Esophagus muscularis mucosa (tissue), 3 donors: ENCODE results near the gene NDUFS7.

Experiments used
- CTCF ChIP-seq, 3 experiments: fragments of 200-600 bp in 2 of 3; fragments of 450-650 bp in 1 of 3; sonication (generic) in 2 of 3; IDR thresholded peaks; one replicate each; pipeline ENCODE4 v1.5.1; 2017 to 2019; ENCODE audit warnings: antibody characterized with exemption in 3 of 3, mild to moderate bottlenecking in 2 of 3, moderate library complexity in 1 of 3
- POLR2A ChIP-seq: fragments of 450-650 bp; IDR thresholded peaks from one replicate; pipeline ENCODE4 v1.6.1; 2017; ENCODE audit warnings: antibody characterized with exemption, moderate library complexity, mild to moderate bottlenecking, low read depth

GRCh38 chr19:1428738-1429391 lies 45.2 kb downstream of the NDUFS7 start:
- no peak for TF ChIP-seq POLR2A
- TF ChIP-seq CTCF (IDR thresholded peaks at IDR 0.05) = no peak
